Neuronal stem cell (in vitro differentiated cells): Measurements from ENCODE around the gene CDH11.

Experiments
- DNase-seq: peaks from one replicate; pipeline ENCODE4 v3.0.0-alpha.2; 2013; ENCODE audit warnings: low spot score
- H2AFZ ChIP-seq: one replicate; pipeline ENCODE4 v1.6.1; 2013; ENCODE audit warnings: mild to moderate bottlenecking, low read length, inconsistent platforms
- H2AK5ac ChIP-seq: 2 replicates; pipeline ENCODE4 v1.6.1; 2013; ENCODE audit warnings: low read depth, mild to moderate bottlenecking, inconsistent platforms, low read length, moderate library complexity, mixed read lengths
- H2BK120ac ChIP-seq: 2 replicates; pipeline ENCODE4 v1.6.1; 2013; ENCODE audit warnings: low read depth, mild to moderate bottlenecking, inconsistent platforms, low read length, moderate library complexity, mixed read lengths
- H2BK12ac ChIP-seq: one replicate; pipeline ENCODE4 v1.6.1; 2013; ENCODE audit warnings: low read length, inconsistent platforms
- H2BK15ac ChIP-seq: 2 replicates; pipeline ENCODE4 v1.6.1; 2013; ENCODE audit warnings: mild to moderate bottlenecking, low read length, inconsistent platforms, mixed read lengths
- H2BK5ac ChIP-seq: one replicate; pipeline ENCODE4 v1.6.1; 2013; ENCODE audit warnings: inconsistent platforms, mild to moderate bottlenecking, low read length, moderate library complexity
- H3K14ac ChIP-seq: one replicate; pipeline ENCODE4 v1.6.1; 2013; ENCODE audit warnings: low read length, inconsistent platforms
- H3K18ac ChIP-seq: 2 replicates; pipeline ENCODE4 v1.6.1; 2013; ENCODE audit warnings: low read length, inconsistent platforms
- H3K23ac ChIP-seq: 2 replicates; pipeline ENCODE4 v1.6.1; 2013; ENCODE audit warnings: low read depth, mild to moderate bottlenecking, mixed read lengths, low read length, inconsistent platforms; ENCODE audit not compliant: poor library complexity
- H3K27ac ChIP-seq: replicated peaks from 3 replicates; pipeline ENCODE4 v1.5.1; 2013; ENCODE audit warnings: low read length, inconsistent platforms
- H3K27me3 ChIP-seq, 3 experiments: 2 replicates each; pipeline ENCODE4 v1.6.1; 2013; ENCODE audit warnings: low read length in 3 of 3, mild to moderate bottlenecking in 2 of 3, inconsistent platforms in 1 of 3, low read depth in 1 of 3, mixed read lengths in 1 of 3, moderate library complexity in 1 of 3; ENCODE audit not compliant: control insufficient read depth in 3 of 3, insufficient read depth in 3 of 3
- H3K36me3 ChIP-seq, 2 donors: replicated peaks in 1 of 2; 2 replicates each; pipeline ENCODE4 v1.6.1; 2013; ENCODE audit warnings: low read length in 2 of 2; ENCODE audit not compliant: control insufficient read depth in 2 of 2, insufficient read depth in 2 of 2
- H3K4ac ChIP-seq: 2 replicates; pipeline ENCODE4 v1.6.1; 2013; ENCODE audit warnings: inconsistent platforms, mild to moderate bottlenecking, low read length, moderate library complexity
- H3K4me1 ChIP-seq, 2 donors: 1 replicate in 1 of 2; 2 replicates in 1 of 2; pipeline ENCODE4 v1.6.1; 2013; ENCODE audit warnings: low read length in 2 of 2, low read depth in 1 of 2; ENCODE audit not compliant: control insufficient read depth in 2 of 2, insufficient read depth in 1 of 2
- H3K4me2 ChIP-seq: one replicate; pipeline ENCODE4 v1.6.1; 2013; ENCODE audit warnings: mild to moderate bottlenecking, low read length, inconsistent platforms; ENCODE audit not compliant: insufficient read depth, poor library complexity, severe bottlenecking
- H3K4me3 ChIP-seq, 2 donors: 2 replicates each; pipeline ENCODE4 v1.5.1; 2013; ENCODE audit warnings: low read length in 2 of 2, mild to moderate bottlenecking in 2 of 2, inconsistent platforms in 1 of 2, moderate library complexity in 1 of 2
- H3K79me1 ChIP-seq: one replicate; pipeline ENCODE4 v1.6.1; 2013; ENCODE audit warnings: low read depth, mild to moderate bottlenecking, inconsistent platforms, low read length, moderate library complexity
- H3K9ac ChIP-seq: one replicate; pipeline ENCODE4 v1.6.1; 2013; ENCODE audit warnings: mild to moderate bottlenecking, low read depth, low read length, inconsistent platforms; ENCODE audit not compliant: poor library complexity
- H3K9me3 ChIP-seq, 2 donors: replicated peaks in 1 of 2; 2 replicates each; pipeline versions ENCODE3 to v1.6.1; 2013; ENCODE audit warnings: low read length in 2 of 2, mild to moderate bottlenecking in 2 of 2, inconsistent platforms in 1 of 2, low read depth in 1 of 2, mixed read lengths in 1 of 2, moderate library complexity in 1 of 2; ENCODE audit not compliant: control insufficient read depth in 2 of 2, insufficient read depth in 1 of 2
- H4K8ac ChIP-seq: one replicate; pipeline ENCODE4 v1.6.1; 2013; ENCODE audit warnings: low read depth, mild to moderate bottlenecking, inconsistent platforms, low read length, moderate library complexity
- H4K91ac ChIP-seq: one replicate; pipeline ENCODE4 v1.6.1; 2013; ENCODE audit warnings: low read length, low read depth, mild to moderate bottlenecking, inconsistent platforms; ENCODE audit not compliant: poor library complexity
- WGBS, 2 donors: extraction: QIAGEN DNeasy Blood & Tissue Kit; methylation state at CpG; one replicate each; pipeline ENCODE4 v1.1.7; 2013; ENCODE audit warnings: missing lambda C conversion rate in 2 of 2, mixed read lengths in 1 of 2; ENCODE audit not compliant: insufficient read length in 2 of 2, insufficient replicate concordance in 1 of 2; ENCODE audit errors: extremely low coverage in 2 of 2; 5-methylcytosine and 5-hydroxymethylcytosine counted together

Gene CDH11

DNA sequence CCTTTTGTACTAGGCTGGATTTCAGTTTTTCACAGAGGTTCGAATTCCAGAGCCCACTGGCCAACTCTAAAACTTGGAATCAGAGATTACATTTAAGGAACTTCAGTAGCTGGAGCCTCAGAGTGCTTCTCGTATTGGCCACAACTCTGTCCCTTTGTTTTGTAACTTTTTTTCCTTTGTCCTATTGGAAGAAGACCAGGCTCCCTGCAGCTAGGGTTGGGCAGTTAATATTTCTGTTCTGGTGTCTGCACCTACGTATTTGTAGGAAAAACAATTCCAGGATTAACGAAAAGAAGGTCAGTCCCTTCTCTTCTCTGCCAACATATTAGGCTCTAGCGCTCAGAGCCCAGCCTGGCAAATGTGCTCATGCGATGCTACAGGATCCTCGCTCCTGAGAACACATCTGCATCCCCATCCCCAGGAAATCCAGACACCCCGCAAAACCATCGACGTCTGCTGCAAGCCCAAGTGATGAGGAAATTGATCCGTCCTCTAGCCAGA, 1.9 kb downstream of the CDH11 start:
- Histone ChIP-seq H2BK12ac (no peak overlapping the region), H3K4me3 (peak overlapping the region in 1 of 2 donors; percentile 96), H3K14ac (no peak overlapping the region), H4K8ac (no peak overlapping the region), H4K91ac (no peak overlapping the region), H3K27ac (peak overlapping the region; percentile 96), H2BK5ac (peak overlapping the region; percentile 100), H3K4me2 (peak overlapping the region; percentile 57), H3K79me1 (peaks cover 3% of the 10 kb centered on the region), H3K4me1 (peaks cover 7 to 8% of the 10 kb centered on the region in 2 donors), H3K4ac (no peak overlapping the region), H3K18ac (peak overlapping the region; percentile 60), H3K27me3 (peaks cover 0 to 65% (median 0%) of the 10 kb centered on the region in 3 experiments), H2AFZ (peak overlapping the region; percentile 27), H3K9me3 (no peaks in the 10 kb centered on the region), H2BK120ac (no peak overlapping the region), H3K9ac (peak overlapping the region; percentile 71), H3K36me3 (peaks cover 0 to 6% of the 10 kb centered on the region in 2 donors), H2AK5ac (no peak overlapping the region), H2BK15ac (no peak overlapping the region), H3K23ac (no peak overlapping the region)
- peak; percentile 48 for DNase-seq
- no CpG with 5 or more reads among the region's 11 CpGs for WGBS, 2 donors

DNA sequence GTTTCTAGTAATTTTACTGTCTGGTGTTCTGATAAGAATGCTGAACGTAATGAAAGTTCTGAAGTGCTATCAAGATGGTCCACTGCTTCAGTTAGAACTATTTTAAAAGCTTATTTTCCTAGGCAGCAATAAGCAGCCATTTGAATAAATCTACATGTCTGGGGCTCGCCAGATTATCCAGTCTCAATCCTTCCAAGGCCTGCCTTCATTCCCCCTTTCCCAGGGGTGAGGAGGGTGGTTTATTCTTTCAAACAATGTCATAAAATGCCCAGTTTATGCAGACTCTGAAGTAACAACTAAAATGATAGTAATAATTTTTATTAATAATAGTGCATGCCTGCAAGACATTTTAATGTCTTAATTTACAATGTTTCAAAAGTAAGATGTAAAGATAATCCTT, 2.4 kb downstream of the CDH11 start:
- Histone ChIP-seq H3K18ac (no peak overlapping the region), H3K79me1 (peaks cover 3% of the 10 kb centered on the region), H2BK120ac (no peak overlapping the region), H2BK12ac (no peak overlapping the region), H3K14ac (no peak overlapping the region), H3K4me2 (no peak overlapping the region), H2BK5ac (no peak overlapping the region), H3K4ac (no peak overlapping the region), H4K8ac (no peak overlapping the region), H2AFZ (no peak overlapping the region), H2BK15ac (no peak overlapping the region), H2AK5ac (no peak overlapping the region), H3K36me3 (peaks cover 0 to 9% of the 10 kb centered on the region in 2 donors), H3K23ac (no peak overlapping the region), H3K4me3 (no peak overlapping the region), H3K9ac (no peak overlapping the region), H3K27ac (peak overlapping the region; percentile 96), H4K91ac (no peak overlapping the region), H3K4me1 (peaks cover 7 to 8% of the 10 kb centered on the region in 2 donors), H3K27me3 (peaks cover 0 to 60% (median 0%) of the 10 kb centered on the region in 3 experiments), H3K9me3 (no peaks in the 10 kb centered on the region)
- DNase-seq = no peak
- WGBS, 2 donors = no CpG with 5 or more reads among the region's 2 CpGs

DNA sequence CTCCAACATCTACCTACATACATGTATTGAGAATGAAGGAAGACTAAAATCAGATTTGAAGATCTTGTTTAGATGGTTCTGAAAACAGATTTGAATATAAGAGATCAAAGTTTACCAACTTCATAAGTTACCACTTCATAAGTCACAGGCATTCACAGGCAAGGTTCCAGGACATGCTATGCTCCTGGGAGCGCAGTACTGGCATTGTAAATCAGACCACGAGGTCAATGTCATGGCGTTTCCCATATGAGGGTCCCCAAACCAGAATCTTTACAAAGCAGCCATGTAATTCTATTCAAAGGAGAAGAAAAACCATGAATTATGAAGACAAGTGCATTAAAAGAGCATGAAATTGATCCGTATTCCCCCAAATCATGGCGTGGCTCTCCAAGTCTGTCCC, 3.0 kb downstream of the CDH11 start:
- Histone ChIP-seq H4K8ac (no peak overlapping the region), H3K18ac (no peak overlapping the region), H3K23ac (no peak overlapping the region), H3K4ac (no peak overlapping the region), H2BK5ac (no peak overlapping the region), H2BK120ac (no peak overlapping the region), H3K36me3 (peaks cover 0 to 14% of the 10 kb centered on the region in 2 donors), H3K14ac (no peak overlapping the region), H2BK12ac (no peak overlapping the region), H3K27me3 (peaks cover 0 to 54% (median 0%) of the 10 kb centered on the region in 3 experiments), H2AFZ (no peak overlapping the region), H4K91ac (no peak overlapping the region), H2BK15ac (no peak overlapping the region), H3K4me3 (peak overlapping the region in 1 of 2 donors; percentile 8), H3K4me1 (peaks cover 6 to 7% of the 10 kb centered on the region in 2 donors), H3K4me2 (peak overlapping the region; percentile 51), H3K9me3 (no peaks in the 10 kb centered on the region), H3K9ac (no peak overlapping the region), H2AK5ac (no peak overlapping the region), H3K79me1 (peaks cover 3% of the 10 kb centered on the region), H3K27ac (no peak overlapping the region)
- no peak for DNase-seq
- WGBS, 2 donors = no CpG with 5 or more reads among the region's 5 CpGs

DNA sequence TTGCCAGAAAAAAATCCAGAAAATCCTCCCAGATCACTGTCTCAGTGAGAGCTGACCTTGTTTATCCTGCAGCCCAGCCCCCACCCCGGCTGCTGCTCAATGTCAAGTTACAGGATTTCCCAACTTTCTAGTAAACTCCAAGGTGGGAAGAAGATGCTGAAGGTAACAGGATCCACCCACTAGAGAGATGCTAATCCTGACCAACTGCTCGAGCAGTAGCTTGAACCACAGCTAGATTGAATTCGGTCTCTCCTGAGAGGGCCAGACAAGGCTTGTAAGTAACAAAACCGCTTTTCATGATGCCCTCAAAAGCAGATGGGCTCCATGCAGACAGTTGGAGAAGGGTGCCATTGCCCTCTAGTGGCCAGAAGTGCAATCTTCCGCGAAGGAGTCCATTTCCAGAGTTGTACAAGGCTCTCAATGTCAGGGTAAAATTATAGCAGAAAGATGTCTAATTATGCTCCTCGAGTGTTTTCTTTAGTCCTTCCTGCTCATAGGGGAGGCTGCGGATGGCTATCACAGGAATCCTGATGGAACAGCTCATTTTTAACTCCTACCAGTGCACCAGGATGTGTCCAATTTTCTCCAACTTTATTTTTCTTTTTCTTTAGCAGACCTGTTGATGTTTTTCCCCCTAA, 3.9 kb downstream of the CDH11 start:
- no peak overlapping the region for H3K4me3 ChIP-seq
- H4K8ac ChIP-seq = no peak overlapping the region
- no peak overlapping the region for H3K9ac ChIP-seq
- peak; percentile 63 for DNase-seq
- WGBS, 2 donors = no CpG with 5 or more reads among the region's 8 CpGs
- no peak overlapping the region for H3K4ac ChIP-seq
- no peak overlapping the region for H4K91ac ChIP-seq
- H2AFZ ChIP-seq = peak overlapping the region; percentile 83
- H3K27me3 ChIP-seq = peaks cover 0 to 44% (median 0%) of the 10 kb centered on the region in 3 experiments
- H2BK15ac ChIP-seq = no peak overlapping the region
- H3K79me1 ChIP-seq = no peaks in the 10 kb centered on the region
- H3K18ac ChIP-seq = no peak overlapping the region
- peaks cover 7% of the 10 kb centered on the region in 2 donors for H3K4me1 ChIP-seq
- no peaks in the 10 kb centered on the region for H3K9me3 ChIP-seq
- no peak overlapping the region for H2BK5ac ChIP-seq
- peak overlapping the region; percentile 54 for H3K4me2 ChIP-seq
- H3K14ac ChIP-seq = no peak overlapping the region
- H3K36me3 ChIP-seq = peaks cover 0 to 18% of the 10 kb centered on the region in 2 donors
- no peak overlapping the region for H3K27ac ChIP-seq
- H2AK5ac ChIP-seq = no peak overlapping the region
- no peak overlapping the region for H3K23ac ChIP-seq
- H2BK12ac ChIP-seq = no peak overlapping the region
- no peak overlapping the region for H2BK120ac ChIP-seq
